ENCODE results near the gene TBC1D16.

TBC1D16 gene

GRCh38 chr17:79922116-79922601 lies 113.5 kb downstream of the TBC1D16 start:
- DNase-seq: no peak

DNA sequence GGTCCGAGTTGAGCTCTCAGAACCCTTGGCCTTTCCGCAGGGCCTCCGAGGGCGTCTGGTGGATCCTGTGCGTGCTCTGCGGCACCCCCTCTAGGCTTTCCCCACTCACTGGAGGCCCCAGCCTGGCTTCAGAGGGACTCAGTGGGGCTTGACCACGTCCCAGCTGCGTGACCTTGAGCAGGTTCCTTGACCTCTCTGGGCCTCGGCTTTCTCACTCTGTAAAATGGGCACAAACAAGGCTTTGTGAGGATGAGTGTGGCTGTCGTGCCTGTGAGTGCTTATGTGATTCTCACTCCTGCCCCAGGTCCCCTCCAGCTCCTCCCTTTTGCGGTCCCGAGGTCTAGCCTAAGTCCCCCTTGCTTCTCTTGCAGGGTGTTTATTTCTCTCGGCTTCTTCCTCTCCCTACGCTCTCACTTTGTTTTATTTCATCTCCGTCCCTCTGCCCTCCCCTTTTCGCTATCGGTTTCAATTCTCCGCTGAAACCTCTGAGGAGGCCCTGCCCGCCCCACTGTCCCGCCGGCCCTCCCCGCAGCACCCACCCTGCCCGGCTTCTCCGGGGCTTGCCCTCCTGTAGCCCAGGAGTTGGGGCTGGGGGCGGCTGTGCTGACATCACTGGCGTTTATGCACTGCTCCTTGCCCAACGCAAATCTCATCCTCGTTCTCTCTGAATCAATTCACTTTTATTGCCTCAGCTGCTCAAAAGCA lies 114.1 kb downstream of the TBC1D16 start:
- DNase-seq: no peak

- no peak for DNase-seq
These were observed 114.8 kb downstream of the TBC1D16 start for GRCh38 chr17:79920751-79921410.

GRCh38 chr17:79919862-79920720 lies 115.6 kb downstream of the TBC1D16 start:
- no peak for DNase-seq

DNA sequence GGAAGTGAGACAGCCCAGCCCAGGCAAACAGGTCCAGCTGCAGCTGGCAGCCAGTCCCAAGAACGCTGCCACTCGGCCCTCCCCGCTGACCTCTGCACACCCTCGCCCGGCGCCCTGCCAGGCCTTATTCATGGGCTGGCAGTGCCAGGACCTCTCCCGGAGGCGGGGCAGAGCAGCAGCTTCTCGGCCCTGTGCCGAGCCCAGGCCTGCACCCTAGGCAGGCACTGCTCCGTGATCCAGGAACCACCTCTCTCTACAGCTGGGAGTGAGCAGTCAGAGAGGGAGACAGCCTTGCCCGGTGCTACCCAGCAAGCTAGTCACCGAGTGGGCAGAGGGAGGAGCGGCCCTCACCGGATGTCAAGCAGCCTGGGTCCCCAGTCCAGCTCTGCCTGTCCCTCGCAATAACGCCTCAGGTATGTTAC lies 116.5 kb downstream of the TBC1D16 start:
- DNase-seq: no peak

DNA sequence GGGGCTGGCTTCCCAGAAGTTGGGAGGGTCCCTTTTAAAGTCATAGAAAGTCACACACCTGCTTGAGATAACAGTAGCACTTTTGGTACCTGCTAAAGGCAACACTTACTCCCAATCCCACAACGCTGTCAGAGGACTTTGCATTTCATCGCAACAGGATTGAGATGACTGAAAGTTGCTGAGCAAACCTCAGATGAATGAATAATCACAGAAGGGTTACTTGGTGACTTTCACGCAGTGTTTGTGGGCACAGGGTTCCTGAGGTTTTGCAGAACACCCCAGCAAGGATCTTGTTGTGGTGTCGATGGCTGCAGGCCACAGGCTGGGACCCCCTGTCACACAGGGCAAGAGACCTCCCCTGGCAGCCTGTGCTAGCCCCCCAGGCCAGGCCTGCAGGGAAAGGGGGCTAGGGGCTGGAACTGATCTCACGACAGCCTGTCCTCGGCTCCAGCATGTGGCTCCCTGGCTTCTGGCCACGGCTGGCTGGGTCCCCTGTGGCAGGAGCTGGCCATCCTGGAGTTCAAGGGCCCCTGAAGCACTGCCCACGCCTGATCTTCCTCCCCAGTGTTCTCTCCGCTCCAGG lies 117.0 kb downstream of the TBC1D16 start:
- no peak for DNase-seq

GRCh38 chr17:79917902-79918484 lies 117.7 kb downstream of the TBC1D16 start:
- DNase-seq: no peak

DNA sequence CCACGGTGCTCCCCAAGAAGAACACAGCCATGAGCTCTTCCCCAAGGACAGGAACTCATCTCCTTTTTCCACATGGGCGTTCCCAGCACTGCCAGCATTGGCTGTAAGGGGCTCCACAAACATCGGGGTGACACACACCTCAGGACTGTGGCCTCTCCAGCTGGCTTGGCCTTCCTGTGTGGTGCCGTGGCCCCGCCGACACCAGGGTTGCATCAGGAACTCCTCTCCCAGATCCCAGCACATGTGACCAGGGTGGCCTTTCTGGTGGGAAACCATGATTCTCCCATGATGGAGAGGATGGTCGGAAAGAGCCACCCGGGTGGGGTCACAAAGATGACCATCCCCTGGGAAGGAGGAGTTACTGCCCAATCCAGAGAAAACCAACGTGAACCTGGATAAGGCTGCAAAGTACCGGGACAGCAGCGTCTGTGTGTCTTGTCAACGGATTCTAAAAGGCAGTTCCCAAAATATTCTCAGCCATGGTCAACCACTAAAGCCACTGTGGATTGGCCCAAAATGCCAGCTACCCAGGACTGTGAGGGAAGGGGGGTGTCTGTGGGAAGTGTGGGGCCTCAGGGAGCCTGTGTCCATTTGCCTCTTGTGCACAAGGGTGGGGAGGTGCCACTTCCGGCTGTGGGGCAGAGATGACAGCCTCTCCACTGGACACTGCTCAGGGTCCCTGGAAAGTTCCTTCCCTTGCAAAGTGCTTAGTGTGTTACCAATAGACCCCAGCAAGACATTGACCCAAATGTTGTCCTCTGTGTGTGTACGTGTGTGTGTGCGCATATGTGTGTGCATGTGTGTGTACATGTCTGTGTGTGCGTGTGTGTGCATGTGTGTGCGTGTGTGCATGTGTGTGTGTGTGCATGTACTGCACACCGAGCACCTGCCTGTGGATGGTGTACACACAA lies 118.4 kb downstream of the TBC1D16 start:
- no peak for DNase-seq

DNA sequence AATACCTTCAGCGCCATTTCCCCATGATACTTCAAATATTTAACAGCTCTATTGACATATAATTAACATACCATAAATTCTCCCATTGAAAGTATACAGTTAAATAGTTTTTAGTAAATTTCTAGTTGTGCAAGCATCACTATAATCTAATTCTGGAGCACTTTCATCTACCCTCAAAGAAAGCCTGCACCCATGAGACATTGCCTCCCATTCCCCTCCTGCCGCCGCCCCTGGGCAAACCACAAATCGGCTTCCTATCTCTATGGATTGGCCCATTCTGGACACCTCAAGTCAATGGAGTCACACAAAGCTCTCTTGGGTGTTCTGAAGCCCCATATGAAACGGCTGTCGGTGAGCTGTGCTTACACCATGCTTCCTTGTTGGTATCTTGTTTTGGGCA lies 119.2 kb downstream of the TBC1D16 start:
- DNase-seq: no peak

- DNase-seq: peak; percentile 23
These were observed 119.7 kb downstream of the TBC1D16 start for GRCh38 chr17:79915850-79916430.

GRCh38 chr17:79914813-79915740 lies 120.6 kb downstream of the TBC1D16 start:
- DNase-seq: no peak

- no peak for DNase-seq
These were observed 121.5 kb downstream of the TBC1D16 start for GRCh38 chr17:79913896-79914812.

DNA sequence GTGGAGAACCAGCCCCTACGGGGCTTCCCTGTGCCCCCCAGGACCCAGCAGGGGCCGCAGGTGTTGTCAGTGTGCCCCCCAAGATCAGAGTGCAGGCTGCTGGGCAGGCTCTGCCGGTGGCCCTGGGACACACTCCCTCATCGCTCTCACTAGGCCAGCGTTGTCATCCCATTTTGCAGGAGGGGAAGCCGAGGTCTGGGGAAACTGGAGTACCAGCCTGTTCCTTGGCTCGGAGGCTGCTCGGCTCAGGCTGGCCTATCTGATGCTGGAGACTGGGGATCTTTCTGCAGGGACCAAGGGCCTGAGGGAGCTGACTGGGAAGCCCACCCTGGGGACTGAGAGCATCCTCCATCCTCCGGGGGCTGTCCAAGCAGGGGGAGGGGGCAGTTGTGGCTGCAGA lies 122.2 kb downstream of the TBC1D16 start:
- no peak for DNase-seq

- no peak for DNase-seq
These were observed 122.9 kb downstream of the TBC1D16 start for GRCh38 chr17:79912552-79913330.

GRCh38 chr17:79911430-79912399 lies 124.0 kb downstream of the TBC1D16 start:
- DNase-seq: no peak

GRCh38 chr17:79910985-79911361 lies 124.7 kb downstream of the TBC1D16 start:
- no peak for DNase-seq

- no peak for DNase-seq
These were observed 126.6 kb downstream of the TBC1D16 start for GRCh38 chr17:79909121-79909520.

Data from activated CD4-positive, alpha-beta T cell treated with anti-CD3 and anti-CD28 coated beads for 48 hours (primary cell).